ENCODE results near the gene COL4A6.

- TF ChIP-seq SNAI2 (CRISPR knock-in tag; IDR thresholded peaks at IDR 0.05), result no peak
- no peak for TF ChIP-seq TSHZ2 (CRISPR knock-in tag; IDR thresholded peaks at IDR 0.05)
Observed at GRCh38 chrX:108114541-108114940, 323.7 kb downstream of the COL4A6 start.
